KMS-11 (cell line): Measurements from ENCODE around the gene CTNNA3.

Experiments used
- H2AFZ ChIP-seq: fragments of 200-600 bp; sonication (generic); 2 replicates; pipeline ENCODE4 v1.6.1; 2016; ENCODE audit warnings: antibody characterized with exemption, mixed run types, low read depth
- H3K27ac ChIP-seq: fragments of 200-600 bp; sonication (generic); 2 replicates; pipeline ENCODE4 v1.6.1; 2016; ENCODE audit warnings: mild to moderate bottlenecking, mixed run types
- H3K27me3 ChIP-seq: fragments of 200-600 bp; sonication (generic); 2 replicates; pipeline ENCODE4 v1.6.1; 2017; ENCODE audit warnings: mild to moderate bottlenecking, low read depth, mixed run types, moderate library complexity; ENCODE audit not compliant: insufficient read depth
- H3K36me3 ChIP-seq: fragments of 200-600 bp; sonication (generic); 2 replicates; pipeline ENCODE4 v1.6.1; 2017; ENCODE audit warnings: mild to moderate bottlenecking, mixed run types; ENCODE audit not compliant: insufficient read depth
- H3K4me1 ChIP-seq: fragments of 200-600 bp; sonication (generic); 2 replicates; pipeline ENCODE4 v1.6.1; 2016; ENCODE audit warnings: mild to moderate bottlenecking, low read depth, mixed run types; ENCODE audit not compliant: poor library complexity, severe bottlenecking
- H3K4me2 ChIP-seq: fragments of 200-600 bp; sonication (generic); 2 replicates; pipeline ENCODE4 v1.7.0; 2016; ENCODE audit warnings: mild to moderate bottlenecking, mixed run types
- H3K4me3 ChIP-seq: fragments of 200-600 bp; sonication (generic); IDR thresholded peaks from 2 replicates; pipeline ENCODE4 v1.6.1; 2017; ENCODE audit warnings: low read depth, low read length, mixed read lengths; ENCODE audit not compliant: insufficient read depth
- H3K79me2 ChIP-seq: fragments of 200-600 bp; sonication (generic); 2 replicates; pipeline ENCODE4 v1.6.1; 2016; ENCODE audit warnings: low read depth, mixed run types; ENCODE audit not compliant: insufficient read depth
- H3K9ac ChIP-seq: fragments of 200-600 bp; sonication (generic); 2 replicates; pipeline ENCODE4 v1.6.1; 2016; ENCODE audit warnings: mild to moderate bottlenecking, mixed run types
- H4K20me1 ChIP-seq: fragments of 200-600 bp; sonication (generic); 2 replicates; pipeline ENCODE4 v1.6.1; 2016; ENCODE audit warnings: mild to moderate bottlenecking, mixed run types; ENCODE audit not compliant: insufficient read depth
- TF ChIP-seq, protein P1 (sequence below): fragments of 200-600 bp; sonication (generic); conservative IDR thresholded peaks from 2 replicates; pipeline ENCODE4 v1.6.1; 2017; ENCODE audit warnings: low read depth, mild to moderate bottlenecking, antibody characterized with exemption, low read length, moderate library complexity, mixed read lengths

Gene CTNNA3

GRCh38 chr10:66819691-66820090 lies 876.3 kb downstream of the CTNNA3 start:
- Histone ChIP-seq H2AFZ (no peak overlapping the region), H4K20me1 (no peaks in the 10 kb centered on the region), H3K36me3 (no peaks in the 10 kb centered on the region), H3K79me2 (no peaks in the 10 kb centered on the region), H3K9ac (no peak overlapping the region), H3K27ac (no peak overlapping the region), H3K4me2 (no peak overlapping the region), H3K27me3 (no peaks in the 10 kb centered on the region), H3K4me3 (no peak overlapping the region), H3K4me1 (no peaks in the 10 kb centered on the region)
- TF ChIP-seq, protein P1, sequence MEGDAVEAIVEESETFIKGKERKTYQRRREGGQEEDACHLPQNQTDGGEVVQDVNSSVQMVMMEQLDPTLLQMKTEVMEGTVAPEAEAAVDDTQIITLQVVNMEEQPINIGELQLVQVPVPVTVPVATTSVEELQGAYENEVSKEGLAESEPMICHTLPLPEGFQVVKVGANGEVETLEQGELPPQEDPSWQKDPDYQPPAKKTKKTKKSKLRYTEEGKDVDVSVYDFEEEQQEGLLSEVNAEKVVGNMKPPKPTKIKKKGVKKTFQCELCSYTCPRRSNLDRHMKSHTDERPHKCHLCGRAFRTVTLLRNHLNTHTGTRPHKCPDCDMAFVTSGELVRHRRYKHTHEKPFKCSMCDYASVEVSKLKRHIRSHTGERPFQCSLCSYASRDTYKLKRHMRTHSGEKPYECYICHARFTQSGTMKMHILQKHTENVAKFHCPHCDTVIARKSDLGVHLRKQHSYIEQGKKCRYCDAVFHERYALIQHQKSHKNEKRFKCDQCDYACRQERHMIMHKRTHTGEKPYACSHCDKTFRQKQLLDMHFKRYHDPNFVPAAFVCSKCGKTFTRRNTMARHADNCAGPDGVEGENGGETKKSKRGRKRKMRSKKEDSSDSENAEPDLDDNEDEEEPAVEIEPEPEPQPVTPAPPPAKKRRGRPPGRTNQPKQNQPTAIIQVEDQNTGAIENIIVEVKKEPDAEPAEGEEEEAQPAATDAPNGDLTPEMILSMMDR: no peak

DNA sequence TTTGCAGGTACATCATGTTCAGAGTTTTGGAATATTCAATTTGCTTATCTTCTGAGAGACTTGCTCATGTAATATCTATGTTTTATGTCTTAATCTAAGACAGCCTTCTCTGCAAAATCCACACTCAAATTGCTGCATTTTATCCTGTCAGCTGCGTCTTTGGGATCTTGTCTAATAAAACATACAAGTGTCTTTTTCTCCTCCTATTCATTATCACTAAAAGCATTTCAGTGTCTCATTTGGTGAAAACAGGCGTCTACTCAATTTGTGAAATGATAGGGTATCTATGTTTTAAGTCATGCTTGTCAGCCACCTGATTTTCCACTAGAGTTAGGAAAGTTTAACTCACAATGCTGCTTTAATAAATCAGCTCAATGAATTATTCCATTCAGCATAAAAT lies 882.9 kb downstream of the CTNNA3 start:
- Histone ChIP-seq H3K27me3 (no peaks in the 10 kb centered on the region), H3K4me1 (peaks cover 11% of the 10 kb centered on the region), H4K20me1 (no peaks in the 10 kb centered on the region), H3K27ac (no peak overlapping the region), H2AFZ (no peak overlapping the region), H3K79me2 (no peaks in the 10 kb centered on the region), H3K36me3 (no peaks in the 10 kb centered on the region), H3K4me3 (no peak overlapping the region), H3K9ac (no peak overlapping the region), H3K4me2 (no peak overlapping the region)
- TF ChIP-seq, protein P1: no peak

GRCh38 chr10:66811211-66811610 lies 884.8 kb downstream of the CTNNA3 start:
- no peak overlapping the region for H3K9ac ChIP-seq
- H3K4me2 ChIP-seq: no peak overlapping the region
- H3K4me3 ChIP-seq: no peak overlapping the region
- peaks cover 11% of the 10 kb centered on the region for H3K4me1 ChIP-seq
- TF ChIP-seq, protein P1: no peak
- H3K27ac ChIP-seq: no peak overlapping the region
- no peaks in the 10 kb centered on the region for H4K20me1 ChIP-seq
- H2AFZ ChIP-seq: no peak overlapping the region
- no peaks in the 10 kb centered on the region for H3K36me3 ChIP-seq
- H3K27me3 ChIP-seq: no peaks in the 10 kb centered on the region
- H3K79me2 ChIP-seq: no peaks in the 10 kb centered on the region

DNA sequence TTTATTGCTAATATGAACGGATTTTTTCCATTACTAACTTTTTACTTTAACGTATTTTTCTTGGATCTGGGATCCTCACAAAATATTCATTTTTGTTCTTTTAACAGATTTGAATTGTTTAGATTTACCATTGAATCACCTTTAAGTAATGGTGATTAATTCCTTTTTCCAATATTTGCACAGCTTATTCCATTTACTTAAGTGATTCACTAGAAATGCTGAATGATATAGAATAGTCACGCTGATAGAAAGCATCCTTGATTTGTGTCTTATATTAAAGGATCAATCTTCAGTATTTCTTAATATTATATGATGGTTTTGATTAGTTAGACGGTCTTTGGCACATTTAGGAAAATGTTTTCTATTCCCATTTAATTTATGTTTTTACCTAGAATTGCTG lies 886.6 kb downstream of the CTNNA3 start:
- Histone ChIP-seq H2AFZ (no peak overlapping the region), H3K4me1 (peaks cover 11% of the 10 kb centered on the region), H3K9ac (no peak overlapping the region), H3K36me3 (no peaks in the 10 kb centered on the region), H3K4me3 (no peak overlapping the region), H3K27ac (no peak overlapping the region), H3K27me3 (no peaks in the 10 kb centered on the region), H3K4me2 (no peak overlapping the region), H3K79me2 (no peaks in the 10 kb centered on the region), H4K20me1 (no peaks in the 10 kb centered on the region)
- TF ChIP-seq, protein P1: no peak
